ENCODE data around the gene TWNK.

The TWNK gene

DNA sequence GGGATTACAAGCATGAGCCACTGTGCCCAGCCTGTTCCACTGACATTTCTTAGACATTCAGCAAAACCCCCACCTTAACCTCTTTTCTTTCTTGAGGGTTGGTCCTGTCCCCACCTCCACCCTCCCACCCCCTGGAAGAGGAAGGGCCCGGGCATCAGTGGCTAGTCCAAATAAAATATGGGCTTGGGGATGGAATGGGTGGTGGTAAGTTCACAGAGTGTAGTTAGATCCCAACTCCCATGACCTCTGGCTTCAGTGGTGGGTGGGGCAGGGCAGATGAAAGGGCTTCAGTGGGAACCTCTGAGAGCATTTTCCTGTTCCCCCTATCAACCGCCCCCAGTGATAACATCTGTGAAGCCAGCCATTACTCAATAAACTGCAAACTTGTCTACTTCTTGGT, 53.5 kb downstream of the TWNK start:
- H3K4me3 ChIP-seq = no peak overlapping the region
- H3K4me1 ChIP-seq = peaks cover 0 to 32% (median 17%) of the 10 kb centered on the region in 4 donors
- no peaks in the 10 kb centered on the region for H3K9me3 ChIP-seq
- intact Hi-C loops (cut with DNase I; ENCODE audit: low total_unique reads) = no loop called here
- peak overlapping the region in 1 of 2 donors; percentile 31 for H3K27ac ChIP-seq
- peaks cover 31 to 44% (median 42%) of the 10 kb centered on the region in 3 donors for H3K36me3 ChIP-seq
- H3K27me3 ChIP-seq = no peaks in the 10 kb centered on the region
- no peak for DNase-seq
- TF ChIP-seq, protein P1, sequence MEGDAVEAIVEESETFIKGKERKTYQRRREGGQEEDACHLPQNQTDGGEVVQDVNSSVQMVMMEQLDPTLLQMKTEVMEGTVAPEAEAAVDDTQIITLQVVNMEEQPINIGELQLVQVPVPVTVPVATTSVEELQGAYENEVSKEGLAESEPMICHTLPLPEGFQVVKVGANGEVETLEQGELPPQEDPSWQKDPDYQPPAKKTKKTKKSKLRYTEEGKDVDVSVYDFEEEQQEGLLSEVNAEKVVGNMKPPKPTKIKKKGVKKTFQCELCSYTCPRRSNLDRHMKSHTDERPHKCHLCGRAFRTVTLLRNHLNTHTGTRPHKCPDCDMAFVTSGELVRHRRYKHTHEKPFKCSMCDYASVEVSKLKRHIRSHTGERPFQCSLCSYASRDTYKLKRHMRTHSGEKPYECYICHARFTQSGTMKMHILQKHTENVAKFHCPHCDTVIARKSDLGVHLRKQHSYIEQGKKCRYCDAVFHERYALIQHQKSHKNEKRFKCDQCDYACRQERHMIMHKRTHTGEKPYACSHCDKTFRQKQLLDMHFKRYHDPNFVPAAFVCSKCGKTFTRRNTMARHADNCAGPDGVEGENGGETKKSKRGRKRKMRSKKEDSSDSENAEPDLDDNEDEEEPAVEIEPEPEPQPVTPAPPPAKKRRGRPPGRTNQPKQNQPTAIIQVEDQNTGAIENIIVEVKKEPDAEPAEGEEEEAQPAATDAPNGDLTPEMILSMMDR (IDR thresholded peaks at IDR 0.05) = no peak

DNA sequence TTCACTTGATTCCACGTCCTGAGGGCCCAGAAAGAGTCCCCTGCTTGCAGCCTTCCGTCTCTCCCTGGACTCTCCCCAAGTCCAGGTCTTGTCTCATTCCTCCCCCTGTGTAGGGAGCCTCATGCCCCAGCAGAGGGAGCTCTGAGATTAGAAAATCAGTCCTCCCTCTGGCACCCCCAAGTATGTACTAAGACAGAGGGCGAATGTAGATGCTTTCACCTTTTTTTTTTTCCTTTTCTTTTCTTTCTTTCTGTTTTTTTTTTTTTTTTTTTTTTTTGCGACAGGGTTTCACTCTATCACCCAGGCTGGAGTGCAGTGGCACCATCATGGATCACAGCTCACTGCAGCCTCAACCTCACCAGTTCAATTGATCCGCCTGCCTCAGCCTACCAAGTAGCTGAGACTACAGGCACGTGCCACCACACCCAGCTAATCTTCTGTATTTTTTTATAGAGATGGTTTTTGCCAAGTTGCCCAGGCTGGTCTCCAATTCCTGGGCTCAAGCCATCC, 54.0 kb downstream of the TWNK start:
- intact Hi-C loops (cut with DNase I; ENCODE audit: low total_unique reads) = no loop called here
- peak overlapping the region in 1 of 2 donors; percentile 78 for H3K27ac ChIP-seq
- no peaks in the 10 kb centered on the region for H3K27me3 ChIP-seq
- H3K4me1 ChIP-seq = peaks cover 0 to 32% (median 17%) of the 10 kb centered on the region in 4 donors
- peaks cover 27 to 40% (median 38%) of the 10 kb centered on the region in 3 donors for H3K36me3 ChIP-seq
- no peak overlapping the region for H3K4me3 ChIP-seq
- TF ChIP-seq, protein P1 (IDR thresholded peaks at IDR 0.05) = peak; percentile 77 to 78
- no peaks in the 10 kb centered on the region for H3K9me3 ChIP-seq
- peak; percentile 90 to 91 for DNase-seq

DNA sequence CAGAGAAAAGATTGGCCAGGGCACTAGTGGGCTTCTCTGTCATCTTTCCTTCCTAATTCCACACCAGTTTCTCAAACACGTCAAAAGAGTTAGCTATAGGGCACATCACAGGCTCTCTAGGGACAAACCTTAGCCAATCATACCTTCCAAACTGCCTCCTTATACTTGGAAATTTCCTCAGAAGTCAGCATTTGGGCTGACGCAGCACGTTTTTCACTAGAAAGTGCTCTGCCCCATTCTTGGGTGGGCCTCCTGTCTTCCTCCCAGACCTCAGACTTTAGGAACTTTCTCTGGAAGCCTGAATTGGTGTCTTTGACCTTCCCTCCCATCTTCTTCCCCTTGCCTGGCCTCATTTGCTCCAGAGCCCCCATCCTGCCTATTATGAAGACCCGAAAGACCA, 54.8 kb downstream of the TWNK start:
- Histone ChIP-seq H3K27ac (peak overlapping the region; percentile 78 to 90), H3K4me1 (peaks cover 0 to 32% (median 17%) of the 10 kb centered on the region in 4 donors), H3K36me3 (peaks cover 19 to 32% (median 29%) of the 10 kb centered on the region in 3 donors), H3K9me3 (no peaks in the 10 kb centered on the region), H3K4me3 (peak overlapping the region; percentile 49 to 58), H3K27me3 (peaks cover 0 to 7% of the 10 kb centered on the region in 2 donors)
- TF ChIP-seq, protein P1 (IDR thresholded peaks at IDR 0.05) = no peak
- DNase-seq = no peak
- intact Hi-C loops (cut with DNase I; ENCODE audit: low total_unique reads) = no loop called here

DNA sequence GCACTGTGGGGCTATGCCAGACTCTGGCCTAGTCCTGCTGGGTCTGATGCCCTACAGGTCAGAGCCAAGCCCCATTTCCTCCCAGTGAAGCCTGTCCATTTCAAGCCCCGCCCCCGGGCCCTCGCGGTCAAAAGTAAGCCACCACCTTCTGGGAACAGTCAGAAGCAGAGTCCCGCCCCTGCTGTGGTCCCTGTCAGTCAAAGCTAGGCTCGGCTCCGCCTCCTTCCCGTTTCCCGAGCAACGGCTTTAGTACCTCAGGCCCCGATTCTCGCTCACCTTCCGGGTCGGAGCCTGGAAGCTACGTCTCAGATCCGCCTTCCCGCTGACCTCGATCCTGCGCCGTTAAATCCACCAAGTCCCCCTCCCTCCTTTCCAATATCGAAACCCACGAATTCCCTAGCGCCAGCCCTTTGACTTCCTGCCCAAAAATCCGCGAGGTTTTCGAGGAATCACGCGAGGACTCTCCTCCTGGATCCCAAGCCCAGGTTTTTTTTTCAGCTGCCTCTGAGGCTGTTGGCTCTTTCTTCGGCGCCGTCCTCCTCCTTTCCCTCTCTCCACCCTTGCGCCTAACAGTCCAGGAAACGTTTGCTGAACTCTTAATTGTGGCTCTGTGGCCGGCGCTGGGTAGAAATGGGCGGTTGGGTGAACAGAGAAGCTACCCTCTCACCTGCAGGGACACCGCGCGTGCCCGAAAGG, 55.5 kb downstream of the TWNK start:
- TF ChIP-seq, protein P1 (IDR thresholded peaks at IDR 0.05) = no peak
- Histone ChIP-seq H3K36me3 (peaks cover 12 to 25% (median 22%) of the 10 kb centered on the region in 3 donors), H3K27me3 (peaks cover 0 to 14% of the 10 kb centered on the region in 2 donors), H3K4me1 (peaks cover 0 to 32% (median 17%) of the 10 kb centered on the region in 4 donors), H3K9me3 (no peaks in the 10 kb centered on the region), H3K4me3 (peak overlapping the region; percentile 49 to 58), H3K27ac (peak overlapping the region; percentile 78 to 90)
- intact Hi-C loops (cut with DNase I; ENCODE audit: low total_unique reads) = no loop called here
- DNase-seq = peak; percentile 99

DNA sequence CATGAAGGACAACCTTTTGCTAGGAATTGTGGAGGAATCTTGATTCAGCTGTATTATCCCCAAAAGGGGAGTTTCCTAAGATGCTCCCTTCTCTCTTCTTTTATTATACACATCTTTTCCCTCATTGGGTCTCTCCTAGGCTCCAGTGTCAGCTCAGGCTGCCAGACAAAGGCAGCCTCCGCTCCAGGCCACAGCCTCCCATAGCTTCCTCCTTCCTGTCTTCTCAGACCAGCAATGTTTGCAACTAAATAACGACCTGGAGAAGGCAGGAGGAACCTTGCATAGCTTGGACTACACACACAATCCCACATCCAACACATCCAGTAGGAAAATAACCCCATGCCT, 56.0 kb downstream of the TWNK start:
- intact Hi-C loops (cut with DNase I; ENCODE audit: low total_unique reads) = no loop called here
- TF ChIP-seq, protein P1 (IDR thresholded peaks at IDR 0.05) = no peak
- DNase-seq = no peak
- peaks cover 0 to 19% of the 10 kb centered on the region in 2 donors for H3K27me3 ChIP-seq
- H3K4me1 ChIP-seq = peaks cover 0 to 36% (median 17%) of the 10 kb centered on the region in 4 donors
- H3K9me3 ChIP-seq = no peaks in the 10 kb centered on the region
- H3K36me3 ChIP-seq = peaks cover 6 to 19% (median 17%) of the 10 kb centered on the region in 3 donors
- peak overlapping the region; percentile 78 to 90 for H3K27ac ChIP-seq
- H3K4me3 ChIP-seq = peak overlapping the region; percentile 49 to 58
